Kidney (tissue), 14 donors: ENCODE results near the gene NEIL3. TPM values are rescaled to one million over a fixed set of nuclear protein-coding genes. Genes with fewer than 3 reads are reported as not detected.

Experiments used
- DNase-seq, 5 donors: peaks; one replicate each; pipeline ENCODE4 v3.0.0-alpha.2; 2013 to 2020
- FAIRE-seq: peaks from 2 replicates; lab custom pipeline; 2012; peaks lifted over from hg19 to GRCh38; lab: Jason Lieb, UNC
- H3K27ac ChIP-seq, 2 donors: one replicate each; pipeline ENCODE4 v1.7.0; 2013; ENCODE audit warnings: low read depth in 2 of 2, low read length in 2 of 2, inconsistent platforms in 1 of 2
- H3K27me3 ChIP-seq: one replicate; pipeline ENCODE4 v1.7.1; 2013; ENCODE audit warnings: low read length, inconsistent platforms; ENCODE audit not compliant: control insufficient read depth, insufficient read depth
- H3K36me3 ChIP-seq, 3 donors: one replicate each; pipeline versions ENCODE4 v1.7.0 to v1.7.1; 2013; ENCODE audit warnings: low read length in 3 of 3, control low read depth in 1 of 3, inconsistent platforms in 1 of 3; ENCODE audit not compliant: insufficient read depth in 3 of 3, control insufficient read depth in 2 of 3
- H3K4me1 ChIP-seq, 3 donors: one replicate each; pipeline versions ENCODE4 v1.7.0 to v1.7.1; 2013; ENCODE audit warnings: low read length in 3 of 3, inconsistent platforms in 1 of 3, low read depth in 1 of 3; ENCODE audit not compliant: control insufficient read depth in 2 of 3, insufficient read depth in 2 of 3
- H3K4me3 ChIP-seq, 3 donors: one replicate each; pipeline versions ENCODE4 v1.7.0 to v1.8.1; 2013; ENCODE audit warnings: low read length in 3 of 3, control low read depth in 1 of 3, inconsistent platforms in 1 of 3
- H3K9ac ChIP-seq, 3 donors: one replicate each; pipeline versions ENCODE4 v1.7.0 to v1.7.1; 2013; ENCODE audit warnings: low read length in 3 of 3, control low read depth in 1 of 3, inconsistent platforms in 1 of 3
- H3K9me3 ChIP-seq, 3 donors: one replicate each; pipeline versions ENCODE4 v1.7.0 to v1.7.1; 2013; ENCODE audit warnings: low read length in 3 of 3, control low read depth in 1 of 3, inconsistent platforms in 1 of 3; ENCODE audit not compliant: control insufficient read depth in 2 of 3, insufficient read depth in 1 of 3
- intact Hi-C: fragments of 100-400 bp; cut with DNase I; formaldehyde crosslinking; loops from one replicate; pipeline ENCODE4 v1.11.1; 2022
- polyA plus RNA-seq: library from polyadenylated mRNA; stranded (reverse); fragments of 350-450 nt; fragmentation: Illumina TruSeq; extraction: RNeasy Lipid Tissue Mini Kit (QIAGEN cat#74804); gene quantifications from one replicate; pipeline ENCODE4 v1.2.3, GENCODE V29; 2014; ENCODE audit warnings: low read depth, low replicate concordance; ENCODE audit not compliant: insufficient read depth
- total RNA-seq: library from RNA; stranded (reverse); fragmentation: NEBNext Ultra II Directional; extraction: Animal tissue kit (Norgen Biotek cat#: 25700); gene quantifications from one replicate; pipeline ENCODE4 v1.2.1, GENCODE V29; 2021
- TF ChIP-seq, protein P1 (sequence below): IDR thresholded peaks from 3 replicates; pipeline ENCODE4 v1.5.1; 2012; ENCODE audit warnings: mild to moderate bottlenecking, moderate library complexity, borderline replicate concordance; ENCODE audit not compliant: insufficient read depth; ENCODE audit errors: extremely low read depth
- donor health status: control.
- donor health status: control.
- donor health status: control.
- donor health status: control.
- donor health status: control.
- donor health status: DM: yes; HTN: yes; CAD: no.
- donor health status: Normal renal cell carcinoma (clear cell type).

Gene NEIL3
- total and polyA plus RNA-seq, 2 donors from 2014 or later: 0.35 TPM; not detected in 1

DNA sequence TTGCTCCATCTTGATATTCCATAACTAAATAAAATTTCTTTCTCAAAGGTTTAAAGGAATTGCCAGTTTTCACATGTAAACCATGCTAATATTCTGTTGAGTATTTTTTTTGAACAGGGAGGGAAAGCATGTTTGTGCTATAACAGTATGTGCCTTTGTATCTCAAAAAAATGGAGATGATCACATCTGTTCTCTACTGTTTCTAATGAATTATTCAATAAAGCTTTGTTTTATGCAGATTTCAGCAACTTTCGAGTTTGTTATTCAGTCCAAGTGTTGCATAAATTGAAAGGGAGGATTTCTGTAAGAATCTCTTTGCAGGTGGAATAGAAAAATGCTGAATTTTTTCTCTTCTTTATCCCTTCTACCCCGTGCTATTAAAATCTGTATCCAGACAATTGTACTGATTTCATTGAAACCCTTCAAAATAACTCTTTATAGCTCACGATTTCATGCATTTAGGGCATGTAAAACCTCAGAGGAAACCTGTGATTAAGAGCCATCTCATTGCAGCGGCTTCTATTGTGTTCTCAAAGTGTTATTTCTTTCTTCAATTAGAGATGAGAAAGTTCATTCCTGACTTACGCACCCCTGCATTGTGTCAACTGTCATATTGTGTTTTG lies 42.1 kb downstream of the NEIL3 start:
- H3K36me3 ChIP-seq: no peaks in the 10 kb centered on the region
- H3K4me3 ChIP-seq: no peak overlapping the region
- no peak for DNase-seq
- no peaks in the 10 kb centered on the region for H3K9me3 ChIP-seq
- intact Hi-C loops: no loop called here
- FAIRE-seq: no peak
- no peaks in the 10 kb centered on the region for H3K4me1 ChIP-seq
- H3K27ac ChIP-seq: no peak overlapping the region
- no peak overlapping the region for H3K9ac ChIP-seq
- no peaks in the 10 kb centered on the region for H3K27me3 ChIP-seq
- TF ChIP-seq, protein P1, sequence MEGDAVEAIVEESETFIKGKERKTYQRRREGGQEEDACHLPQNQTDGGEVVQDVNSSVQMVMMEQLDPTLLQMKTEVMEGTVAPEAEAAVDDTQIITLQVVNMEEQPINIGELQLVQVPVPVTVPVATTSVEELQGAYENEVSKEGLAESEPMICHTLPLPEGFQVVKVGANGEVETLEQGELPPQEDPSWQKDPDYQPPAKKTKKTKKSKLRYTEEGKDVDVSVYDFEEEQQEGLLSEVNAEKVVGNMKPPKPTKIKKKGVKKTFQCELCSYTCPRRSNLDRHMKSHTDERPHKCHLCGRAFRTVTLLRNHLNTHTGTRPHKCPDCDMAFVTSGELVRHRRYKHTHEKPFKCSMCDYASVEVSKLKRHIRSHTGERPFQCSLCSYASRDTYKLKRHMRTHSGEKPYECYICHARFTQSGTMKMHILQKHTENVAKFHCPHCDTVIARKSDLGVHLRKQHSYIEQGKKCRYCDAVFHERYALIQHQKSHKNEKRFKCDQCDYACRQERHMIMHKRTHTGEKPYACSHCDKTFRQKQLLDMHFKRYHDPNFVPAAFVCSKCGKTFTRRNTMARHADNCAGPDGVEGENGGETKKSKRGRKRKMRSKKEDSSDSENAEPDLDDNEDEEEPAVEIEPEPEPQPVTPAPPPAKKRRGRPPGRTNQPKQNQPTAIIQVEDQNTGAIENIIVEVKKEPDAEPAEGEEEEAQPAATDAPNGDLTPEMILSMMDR: no peak

DNA sequence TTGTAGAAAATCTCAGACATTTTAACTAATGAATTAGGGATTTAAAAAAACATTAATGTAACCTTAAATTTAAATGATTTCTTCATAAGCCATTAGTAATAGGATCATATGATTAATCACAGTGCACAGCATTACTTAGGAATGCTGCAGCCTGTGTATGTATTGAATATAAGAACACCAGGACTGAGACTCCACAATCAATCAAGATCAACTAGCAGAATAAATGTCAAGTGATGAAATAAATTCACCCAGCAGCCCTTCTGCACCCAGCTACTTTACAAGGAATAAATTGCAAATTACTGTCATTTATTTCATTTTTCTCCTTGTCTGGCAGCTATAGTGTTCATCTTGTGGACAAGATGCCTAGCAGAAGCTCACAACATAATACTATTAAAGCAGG lies 46.5 kb downstream of the NEIL3 start:
- no peak for FAIRE-seq
- DNase-seq: no peak
- Histone ChIP-seq H3K27ac (no peak overlapping the region), H3K9ac (no peak overlapping the region), H3K36me3 (no peaks in the 10 kb centered on the region), H3K27me3 (no peaks in the 10 kb centered on the region), H3K4me3 (no peak overlapping the region), H3K9me3 (no peaks in the 10 kb centered on the region), H3K4me1 (no peaks in the 10 kb centered on the region)
- intact Hi-C loops: no loop called here
- TF ChIP-seq, protein P1: no peak

DNA sequence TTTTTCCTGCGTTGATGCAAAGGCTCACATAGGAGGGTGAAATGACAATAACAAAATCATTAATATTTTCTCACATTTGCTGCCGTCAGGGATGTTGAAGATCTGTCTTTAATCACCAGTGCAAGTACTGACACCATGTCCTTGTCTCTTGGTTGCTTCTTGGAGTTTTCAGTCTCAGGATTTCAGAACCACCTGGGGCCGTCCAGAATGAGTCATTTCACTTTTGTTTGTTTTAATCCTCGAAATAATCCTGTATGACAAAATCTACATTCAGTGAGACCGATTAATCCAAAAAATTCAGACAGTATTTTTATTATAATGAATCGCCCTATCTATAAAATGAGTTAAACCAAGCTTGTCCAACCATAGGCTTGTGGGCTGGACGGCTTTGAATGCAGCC lies 47.2 kb downstream of the NEIL3 start:
- no peak overlapping the region for H3K27ac ChIP-seq
- H3K4me3 ChIP-seq: no peak overlapping the region
- intact Hi-C loops: no loop called here
- FAIRE-seq (no peak), DNase-seq (no peak)
- H3K36me3 ChIP-seq: no peaks in the 10 kb centered on the region
- no peaks in the 10 kb centered on the region for H3K4me1 ChIP-seq
- H3K9ac ChIP-seq: no peak overlapping the region
- no peaks in the 10 kb centered on the region for H3K9me3 ChIP-seq
- no peaks in the 10 kb centered on the region for H3K27me3 ChIP-seq
- TF ChIP-seq, protein P1: no peak

DNA sequence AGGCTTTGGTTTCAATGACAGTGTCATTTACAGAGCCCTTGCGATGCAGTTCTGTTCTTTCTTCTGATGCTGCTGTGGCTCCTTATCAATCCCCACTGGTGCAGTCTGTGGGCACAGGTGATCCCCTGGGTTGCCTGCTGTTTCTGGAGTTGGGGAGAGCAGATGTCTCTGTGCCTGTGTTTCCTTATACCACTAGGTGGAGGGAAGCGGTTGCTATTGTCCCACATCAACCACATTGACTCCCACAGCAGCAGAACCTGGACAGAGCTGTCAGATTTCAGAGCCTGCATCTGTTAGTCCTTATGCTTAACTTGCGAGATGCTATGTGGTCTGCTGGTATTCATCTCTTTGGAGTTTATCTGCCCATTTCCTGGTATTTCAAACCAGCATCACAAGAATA lies 57.7 kb downstream of the NEIL3 start:
- Histone ChIP-seq H3K27ac (no peak overlapping the region), H3K36me3 (no peaks in the 10 kb centered on the region), H3K9ac (no peak overlapping the region), H3K9me3 (no peaks in the 10 kb centered on the region), H3K4me3 (no peak overlapping the region), H3K4me1 (no peaks in the 10 kb centered on the region), H3K27me3 (no peaks in the 10 kb centered on the region)
- TF ChIP-seq, protein P1: no peak
- intact Hi-C loops: no loop called here
- FAIRE-seq: no peak
- DNase-seq: no peak
